ENCODE results near the gene SLC3A2. TPM values are rescaled to one million over a fixed set of nuclear protein-coding genes. Genes with fewer than 3 reads are reported as not detected.
A peak's percentile ranks its signal among the peaks of the same experiment; 100 is the strongest.

The SLC3A2 gene
- total RNA-seq, 2 donors from 2014 or later = 730 to 898 TPM

DNA sequence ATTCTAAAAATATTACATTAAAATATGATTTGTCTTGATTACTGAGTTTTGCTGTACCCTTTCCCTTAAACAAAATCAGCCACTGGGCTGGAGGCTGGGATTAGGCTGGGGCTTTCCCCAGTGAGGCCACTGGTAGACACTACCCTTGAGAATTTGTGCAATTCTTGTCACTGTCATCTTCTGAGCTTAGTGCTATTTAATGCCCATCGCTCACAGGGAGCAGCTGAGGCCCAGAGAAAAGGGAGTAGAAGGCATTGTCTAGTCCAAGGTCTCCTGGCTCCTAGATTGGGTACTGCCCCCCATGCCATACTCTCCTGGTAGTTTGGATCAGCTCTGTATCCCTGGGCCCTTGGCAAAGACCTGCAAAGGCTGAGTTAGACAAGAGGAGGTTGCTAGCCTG is 33.7 kb downstream of the SLC3A2 start:
- Mint-ChIP-seq H3K27ac (no peak overlapping the region), H3K4me3 (no peak overlapping the region), H3K9me3 (no peaks in the 10 kb centered on the region), H3K27me3 (ENCODE audit: low read depth) (peaks cover 12% of the 10 kb centered on the region), H3K36me3 (ENCODE audit: insufficient read depth in 2 of 2) (no peaks in the 10 kb centered on the region), H3K4me1 (ENCODE audit: low read depth) (peaks cover 5% of the 10 kb centered on the region)
- ATAC-seq (replicated peaks in 1 of 2) (no peak), DNase-seq (no peak)

DNA sequence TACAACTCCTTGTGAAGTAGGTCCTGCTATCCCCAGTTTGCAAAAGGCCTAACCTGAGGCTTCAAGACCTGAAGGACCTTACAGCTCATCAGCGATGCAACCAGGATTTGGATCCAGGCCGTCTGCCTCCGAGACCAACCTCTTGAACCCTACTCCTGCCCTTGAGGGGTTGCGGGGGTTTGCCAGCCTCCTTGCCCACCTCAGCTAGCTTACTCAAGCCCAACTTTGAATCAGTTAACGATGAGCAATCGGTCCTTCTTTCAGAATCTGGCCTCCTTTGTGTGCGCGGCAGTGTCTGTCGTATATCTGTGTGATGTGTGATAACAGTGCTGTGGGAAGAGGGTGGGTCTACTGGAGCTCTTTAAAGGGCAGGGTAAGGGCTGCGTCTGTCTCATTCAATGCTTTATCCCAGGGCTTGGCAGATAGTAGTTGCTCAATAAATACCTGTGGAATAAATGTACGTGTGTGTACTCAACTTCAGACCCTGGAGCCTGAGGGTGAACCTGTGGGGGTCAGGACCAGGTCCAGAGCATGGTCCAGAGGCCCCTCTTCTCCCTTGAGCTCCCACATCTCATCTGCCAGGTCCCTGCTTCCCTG is 37.3 kb downstream of the SLC3A2 start:
- ATAC-seq (replicated peaks in 1 of 2) (no peak), DNase-seq (no peak)
- Mint-ChIP-seq H3K27me3 (ENCODE audit: low read depth) (peaks cover 33% of the 10 kb centered on the region), H3K27ac (no peak overlapping the region), H3K36me3 (ENCODE audit: insufficient read depth in 2 of 2) (no peaks in the 10 kb centered on the region), H3K9me3 (no peaks in the 10 kb centered on the region), H3K4me3 (no peak overlapping the region), H3K4me1 (ENCODE audit: low read depth) (peaks cover 12% of the 10 kb centered on the region)

DNA sequence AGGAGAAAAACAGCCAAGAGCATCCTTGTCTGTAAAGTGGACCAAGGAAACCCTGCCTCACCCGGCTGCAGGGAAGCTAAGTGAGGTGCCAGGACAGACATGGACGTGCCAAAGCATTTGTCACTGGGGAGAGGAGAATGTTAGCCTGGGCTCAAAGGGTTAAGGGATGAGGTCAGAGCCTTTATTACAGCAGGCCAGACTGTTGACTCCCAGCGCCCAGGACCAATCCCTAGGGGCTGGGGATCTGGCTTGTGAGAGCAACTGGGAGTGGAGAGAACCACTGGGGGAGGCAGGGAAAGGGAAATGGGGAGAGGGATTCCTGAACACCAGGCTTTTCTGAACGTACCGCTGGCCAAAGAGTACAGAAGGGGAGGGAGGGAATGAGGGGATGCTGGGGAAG is 37.8 kb downstream of the SLC3A2 start:
- Mint-ChIP-seq H3K4me1 (ENCODE audit: low read depth) (peaks cover 17% of the 10 kb centered on the region), H3K27me3 (ENCODE audit: low read depth) (peaks cover 38% of the 10 kb centered on the region), H3K4me3 (no peak overlapping the region), H3K36me3 (ENCODE audit: insufficient read depth in 2 of 2) (no peaks in the 10 kb centered on the region), H3K27ac (no peak overlapping the region), H3K9me3 (no peaks in the 10 kb centered on the region)
- no peak for DNase-seq
- ATAC-seq (replicated peaks in 1 of 2) = no peak

DNA sequence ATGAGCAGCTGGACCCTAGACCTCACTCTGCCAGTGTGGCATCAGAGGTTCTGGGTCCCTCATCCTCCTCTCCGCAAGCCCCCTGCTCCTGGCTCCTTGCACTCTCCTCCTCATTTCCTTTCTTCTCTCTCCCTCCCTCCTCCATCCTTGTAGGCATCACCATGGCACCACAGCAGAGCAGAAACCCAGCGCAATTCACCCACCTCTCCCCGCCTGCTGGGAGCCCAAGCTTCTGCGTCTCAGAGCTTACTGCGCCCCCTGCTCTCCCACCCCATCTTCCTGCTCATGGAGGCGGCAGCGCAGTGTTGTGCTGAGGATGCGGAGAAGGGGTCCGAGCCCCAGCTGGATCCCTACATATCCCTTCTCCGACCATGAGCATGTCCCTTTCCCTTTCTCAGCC is 38.8 kb downstream of the SLC3A2 start:
- DNase-seq = no peak
- Mint-ChIP-seq H3K4me1 (ENCODE audit: low read depth) (peaks cover 23% of the 10 kb centered on the region), H3K36me3 (ENCODE audit: insufficient read depth in 2 of 2) (no peaks in the 10 kb centered on the region), H3K27me3 (ENCODE audit: low read depth) (peaks cover 44% of the 10 kb centered on the region), H3K4me3 (no peak overlapping the region), H3K27ac (no peak overlapping the region), H3K9me3 (no peaks in the 10 kb centered on the region)
- no peak for ATAC-seq (replicated peaks in 1 of 2)

DNA sequence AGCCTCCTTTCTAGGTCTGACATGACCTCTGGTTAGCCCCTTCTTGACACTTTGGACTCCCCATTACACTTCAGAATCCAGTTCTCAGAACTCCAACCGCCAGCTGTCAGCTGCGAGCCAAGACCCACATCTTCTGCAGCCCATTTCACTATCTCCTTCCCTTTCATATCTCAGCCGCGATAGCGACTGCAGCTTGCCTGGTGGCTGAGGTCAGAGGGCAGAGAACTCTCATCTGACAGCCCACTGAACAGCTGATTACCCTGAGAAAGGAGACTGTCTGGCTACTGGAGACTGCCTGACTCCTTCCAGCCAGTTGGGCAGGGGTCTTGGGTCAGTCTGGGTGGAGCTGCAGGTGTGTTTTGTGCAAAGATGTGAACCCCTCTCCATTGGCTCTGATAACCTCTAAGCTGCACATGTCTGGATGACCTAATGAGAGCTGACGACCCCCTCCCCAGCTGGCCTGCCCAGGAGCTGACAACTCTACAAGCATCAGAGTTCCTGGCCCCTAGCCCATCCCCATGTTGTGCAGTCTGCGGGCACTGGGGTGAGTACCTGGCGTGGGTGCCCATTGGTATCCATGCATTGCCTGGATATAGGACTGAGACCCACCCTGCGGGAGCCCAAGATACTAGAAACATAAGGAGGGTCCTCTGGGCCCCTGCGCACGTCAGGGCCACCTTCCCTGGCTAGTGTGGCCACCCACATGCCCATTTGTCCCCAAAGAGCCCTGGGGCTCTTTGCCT is 39.4 kb downstream of the SLC3A2 start:
- ATAC-seq (replicated peaks in 1 of 2) = no peak
- no peak overlapping the region for H3K4me3 Mint-ChIP-seq
- H3K27me3 Mint-ChIP-seq (ENCODE audit: low read depth) = peaks cover 47% of the 10 kb centered on the region
- H3K27ac Mint-ChIP-seq = no peak overlapping the region
- peaks cover 23% of the 10 kb centered on the region for H3K4me1 Mint-ChIP-seq (ENCODE audit: low read depth)
- H3K36me3 Mint-ChIP-seq (ENCODE audit: insufficient read depth in 2 of 2) = no peaks in the 10 kb centered on the region
- no peak for DNase-seq
- no peaks in the 10 kb centered on the region for H3K9me3 Mint-ChIP-seq

DNA sequence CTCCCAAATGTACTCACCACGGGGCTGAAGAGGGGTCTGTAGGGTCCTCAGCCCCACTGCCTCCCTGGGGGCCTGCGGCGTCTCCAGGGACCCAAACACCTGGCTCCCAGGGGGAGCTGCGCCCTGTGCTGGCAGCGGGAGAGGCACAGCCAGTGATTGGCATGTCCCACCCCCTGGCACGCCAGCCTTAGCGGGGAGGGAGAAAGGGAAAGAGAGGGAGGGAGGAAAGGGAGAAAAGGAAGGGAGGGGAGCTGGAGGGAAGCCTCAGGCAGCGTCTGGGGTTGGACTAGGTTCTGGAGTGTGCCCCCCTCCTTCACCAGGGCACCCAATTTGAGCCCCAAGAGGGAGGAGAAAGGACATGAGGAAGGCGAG is 40.5 kb downstream of the SLC3A2 start, which contains the start of gene CHRM1:
Gene CHRM1 (minus strand): TSS at position 163 of the 372 bp plus-strand sequence. CDS start 10,263 bp downstream, outside the sequence.
- H3K27me3 Mint-ChIP-seq (ENCODE audit: low read depth) = peaks cover 58% of the 10 kb centered on the region

DNA sequence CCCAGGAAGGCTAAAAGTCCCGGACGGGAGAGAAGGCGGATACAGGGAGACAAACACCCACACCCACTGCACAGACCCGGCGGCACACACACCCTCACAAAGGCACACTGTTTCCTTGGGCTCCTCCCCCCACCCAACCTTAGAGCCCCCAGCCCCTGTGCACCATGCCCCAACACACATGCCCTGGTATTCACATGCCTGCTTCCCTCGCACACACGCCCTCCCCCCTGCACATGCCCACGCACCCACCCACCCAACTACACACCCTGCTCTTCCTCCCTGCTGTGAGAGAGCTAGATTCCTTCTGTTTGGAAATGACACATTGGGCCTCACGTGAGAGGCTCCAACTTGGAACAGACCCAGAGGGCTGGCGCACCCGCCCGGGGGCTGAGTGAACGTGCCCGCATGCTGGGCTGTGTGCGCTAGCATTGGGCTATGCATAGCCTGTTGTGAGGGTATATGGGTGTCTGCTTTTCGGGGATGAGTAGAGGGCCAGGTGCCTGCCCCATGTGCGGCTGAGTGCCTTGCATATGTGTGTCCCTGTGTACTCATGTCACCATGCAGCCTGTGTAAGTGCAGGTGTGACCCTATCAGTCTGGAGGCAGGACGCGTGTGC is 41.0 kb downstream of the SLC3A2 start:
- Mint-ChIP-seq H3K27ac (no peak overlapping the region), H3K36me3 (ENCODE audit: insufficient read depth in 2 of 2) (no peaks in the 10 kb centered on the region), H3K27me3 (ENCODE audit: low read depth) (peaks cover 62% of the 10 kb centered on the region), H3K4me1 (ENCODE audit: low read depth) (peaks cover 38% of the 10 kb centered on the region), H3K9me3 (no peaks in the 10 kb centered on the region), H3K4me3 (no peak overlapping the region)
- ATAC-seq (replicated peaks in 1 of 2) = no peak
- DNase-seq = no peak

More for the DNA sequence above, 40.5 kb downstream of the SLC3A2 start, which contains the start of gene CHRM1:
- Mint-ChIP-seq H3K4me3 (no peak within 1 kb of the TSS), H3K27ac (no peak within 1 kb of the TSS), H3K9me3 (no peaks in the 10 kb centered on the region), H3K36me3 (ENCODE audit: insufficient read depth in 2 of 2) (no peaks in the 10 kb centered on the region), H3K4me1 (ENCODE audit: low read depth) (peaks cover 34% of the 10 kb centered on the region)
- no peak for ATAC-seq (replicated peaks in 1 of 2)
- no peak for DNase-seq

DNA sequence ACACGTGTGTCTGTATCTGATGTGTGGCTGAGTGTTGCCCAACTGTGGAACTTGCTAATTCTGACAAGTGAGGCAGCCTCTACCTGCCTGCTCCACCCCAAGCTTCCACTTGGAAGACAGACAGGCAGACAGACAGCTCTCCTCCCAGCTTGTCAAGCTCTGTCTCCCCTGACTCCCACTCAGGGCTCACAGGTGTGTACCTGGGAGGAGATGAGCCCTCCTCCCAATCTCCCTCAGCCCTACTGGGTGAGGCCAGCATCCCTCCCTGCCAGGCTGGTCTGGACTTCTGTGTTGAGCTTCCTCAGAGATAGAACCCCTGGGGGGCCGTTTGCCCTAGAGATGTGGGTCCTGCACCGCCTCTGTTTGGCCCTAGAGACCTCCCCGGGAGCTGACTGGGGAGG is 41.5 kb downstream of the SLC3A2 start:
- H3K27ac Mint-ChIP-seq = no peak overlapping the region
- H3K27me3 Mint-ChIP-seq (ENCODE audit: low read depth) = peaks cover 62% of the 10 kb centered on the region
- H3K4me3 Mint-ChIP-seq = peak overlapping the region; percentile 59 to 83
- no peaks in the 10 kb centered on the region for H3K36me3 Mint-ChIP-seq (ENCODE audit: insufficient read depth in 2 of 2)
- no peak for ATAC-seq (replicated peaks in 1 of 2)
- no peaks in the 10 kb centered on the region for H3K9me3 Mint-ChIP-seq
- DNase-seq = no peak
- peaks cover 38% of the 10 kb centered on the region for H3K4me1 Mint-ChIP-seq (ENCODE audit: low read depth)

DNA sequence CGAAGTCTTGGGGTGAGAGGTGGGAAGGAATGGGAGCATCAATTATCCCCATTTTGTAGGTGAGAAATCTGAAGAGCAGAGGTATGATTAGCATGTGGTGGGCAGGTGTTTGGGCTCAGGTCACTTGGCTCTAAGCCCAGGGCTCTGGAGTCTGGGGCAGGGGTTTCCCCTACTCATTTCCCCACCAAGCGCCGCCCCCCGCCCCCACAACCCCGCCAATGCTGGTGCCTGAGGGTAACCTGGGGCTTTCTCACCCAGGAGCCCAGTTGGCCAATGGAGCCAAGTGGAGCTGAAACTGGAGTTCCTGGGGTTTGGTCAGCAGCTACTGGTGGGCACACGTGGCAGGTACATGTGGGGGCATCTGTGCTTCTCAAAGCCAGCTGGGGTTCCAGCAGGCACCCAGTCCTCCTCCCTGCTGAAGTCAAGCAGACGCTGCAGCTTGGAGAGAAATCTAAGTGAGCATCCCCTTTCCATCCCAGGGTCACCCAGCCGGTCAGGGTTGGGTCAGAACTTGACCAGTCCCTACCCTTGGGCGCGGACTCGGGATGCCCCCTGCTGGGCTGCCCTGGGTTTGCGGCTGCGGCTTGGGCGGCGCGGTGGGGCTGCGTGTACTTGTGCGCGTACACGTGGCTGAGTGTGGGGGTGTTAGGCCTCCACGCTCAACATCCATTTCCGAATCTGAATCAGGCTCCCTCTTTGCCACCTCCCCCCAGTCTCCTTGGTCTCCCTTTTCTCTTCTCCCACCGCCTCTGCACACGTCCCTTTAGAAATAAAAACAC is 42.1 kb downstream of the SLC3A2 start:
- ATAC-seq (replicated peaks in 1 of 2) (peak; percentile 61 to 68), DNase-seq (peak; percentile 58 to 69)
- Mint-ChIP-seq H3K4me3 (peak overlapping the region; percentile 81 to 83), H3K4me1 (ENCODE audit: low read depth) (peaks cover 38% of the 10 kb centered on the region), H3K9me3 (no peaks in the 10 kb centered on the region), H3K27ac (no peak overlapping the region), H3K36me3 (ENCODE audit: insufficient read depth in 2 of 2) (no peaks in the 10 kb centered on the region), H3K27me3 (ENCODE audit: low read depth) (peaks cover 69% of the 10 kb centered on the region)

DNA sequence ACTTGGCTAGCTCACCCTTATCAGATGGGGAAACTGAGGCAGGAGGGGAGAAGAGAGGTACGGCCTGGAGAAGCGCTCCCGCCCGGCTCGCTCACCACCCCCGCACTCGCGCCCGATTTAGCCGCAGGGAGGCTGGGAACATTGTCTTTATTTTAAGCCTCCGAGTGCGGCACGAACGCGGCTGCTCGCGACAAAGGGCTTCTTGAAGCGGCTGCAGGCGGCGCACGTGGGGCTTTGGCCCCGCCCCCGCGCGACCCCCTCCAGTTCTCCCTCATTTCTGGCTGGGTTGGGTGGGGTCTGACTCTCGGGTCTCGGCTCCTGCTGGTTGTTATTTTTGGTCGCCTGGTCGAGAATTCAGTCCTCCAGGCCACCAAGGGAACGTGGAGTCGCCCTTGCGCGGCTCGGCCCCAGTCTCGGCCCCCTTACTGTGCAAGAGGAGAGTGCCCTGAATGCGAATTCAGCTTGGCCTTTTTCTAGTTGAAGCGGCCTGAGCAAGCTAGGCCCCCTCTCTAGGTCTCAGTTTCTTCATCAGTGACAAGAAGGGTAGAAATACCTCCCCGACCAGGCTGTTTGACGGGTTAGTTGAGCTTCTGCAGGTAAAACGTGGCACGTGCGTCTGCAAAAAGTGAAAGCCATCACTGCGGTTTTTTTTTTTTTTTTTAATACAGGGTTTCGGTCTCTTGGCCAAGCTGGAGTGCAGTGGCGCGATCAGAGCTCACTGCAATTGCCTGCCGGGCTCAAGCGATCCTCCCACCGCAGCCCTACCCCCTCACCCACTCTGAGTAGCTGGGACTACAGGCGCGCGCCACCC is 43.1 kb downstream of the SLC3A2 start:
- Mint-ChIP-seq H3K9me3 (no peaks in the 10 kb centered on the region), H3K4me3 (peak overlapping the region; percentile 81 to 83), H3K4me1 (ENCODE audit: low read depth) (peaks cover 38% of the 10 kb centered on the region), H3K27ac (no peak overlapping the region), H3K36me3 (ENCODE audit: insufficient read depth in 2 of 2) (no peaks in the 10 kb centered on the region), H3K27me3 (ENCODE audit: low read depth) (peaks cover 71% of the 10 kb centered on the region)
- ATAC-seq (replicated peaks in 1 of 2) = peak; percentile 4 to 16
- peak; percentile 20 to 22 for DNase-seq

DNA sequence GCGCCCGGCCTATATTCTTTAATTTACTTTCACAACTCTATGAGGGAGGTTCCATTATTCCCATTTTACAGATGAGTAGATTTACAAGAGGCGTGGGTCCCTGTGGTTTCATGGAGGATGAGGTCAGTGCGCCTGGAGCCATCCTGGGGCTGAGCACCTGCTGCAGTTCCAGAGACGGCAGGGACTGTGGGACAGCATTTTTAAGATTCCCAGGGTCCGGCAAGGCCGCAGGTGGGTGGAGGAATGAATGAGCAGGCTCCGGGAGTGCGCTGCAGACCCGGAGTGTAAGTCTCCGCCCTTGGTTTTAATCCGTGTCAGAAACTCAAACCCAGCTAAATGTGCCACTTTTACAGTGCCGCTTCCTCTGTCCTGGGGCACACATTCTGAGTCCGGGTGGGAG is 44.6 kb downstream of the SLC3A2 start:
- ATAC-seq (replicated peaks in 1 of 2) = no peak
- Mint-ChIP-seq H3K4me3 (peak overlapping the region; percentile 69), H3K27me3 (ENCODE audit: low read depth) (peaks cover 74% of the 10 kb centered on the region), H3K27ac (no peak overlapping the region), H3K4me1 (ENCODE audit: low read depth) (peaks cover 38% of the 10 kb centered on the region), H3K36me3 (ENCODE audit: insufficient read depth in 2 of 2) (no peaks in the 10 kb centered on the region), H3K9me3 (no peaks in the 10 kb centered on the region)
- no peak for DNase-seq

Measured in activated T-cell treated with anti-CD3 and anti-CD28 coated beads, Interleukin-2, amount 50 U/mL, for 72 hours (primary cell).